Colonic mucosa (tissue), 4 donors: ENCODE data around the gene SVIL. TPM values are rescaled to one million over a fixed set of nuclear protein-coding genes. Genes with fewer than 3 reads are reported as not detected.

Experiments used
- DNase-seq: peaks from one replicate; pipeline ENCODE4 v3.0.0-alpha.2; 2020
- H3K27ac ChIP-seq: fragments of 200-600 bp; one replicate; pipeline ENCODE4 v1.8.0; 2021
- H3K27me3 ChIP-seq: fragments of 200-600 bp; one replicate; pipeline ENCODE4 v1.8.0; 2021
- H3K36me3 ChIP-seq: fragments of 200-600 bp; one replicate; pipeline ENCODE4 v1.8.0; 2021
- H3K4me1 ChIP-seq: fragments of 200-600 bp; one replicate; pipeline ENCODE4 v1.8.0; 2021; ENCODE audit warnings: mild to moderate bottlenecking
- H3K4me3 ChIP-seq: fragments of 200-600 bp; one replicate; pipeline ENCODE4 v1.8.0; 2021
- H3K9ac ChIP-seq, 2 donors: one replicate each; pipeline ENCODE4 v1.7.0; 2013; ENCODE audit warnings: control low read depth in 2 of 2, low read depth in 2 of 2, low read length in 2 of 2
- H3K9me3 ChIP-seq: fragments of 200-600 bp; one replicate; pipeline ENCODE4 v1.8.0; 2021
- intact Hi-C: fragments of 100-400 bp; cut with DNase I; formaldehyde crosslinking; loops from one replicate; pipeline ENCODE4 v1.14.1; 2022
- total RNA-seq, 2 donors: library from RNA; stranded (reverse); fragmentation: NEBNext Ultra II Directional in 1 of 2; extraction: Animal tissue kit (Norgen Biotek cat#: 25700) in 1 of 2; gene quantifications; one replicate each; pipeline ENCODE4 v1.2.1, GENCODE V29; 2021
- TF ChIP-seq, protein P1 (sequence below): fragments of 200-600 bp; IDR thresholded peaks from one replicate; pipeline ENCODE4 v1.8.0; 2022; ENCODE audit warnings: antibody characterized with exemption, mild to moderate bottlenecking
- donor health status: healthy.
- donor health status: DM: no; HTN: no; CAD: no.
- donor health status: DM: no; HTN: no; CAD: no.

The SVIL gene
- total RNA-seq, 2 donors from 2014 or later = 62.6 to 132 TPM

DNA sequence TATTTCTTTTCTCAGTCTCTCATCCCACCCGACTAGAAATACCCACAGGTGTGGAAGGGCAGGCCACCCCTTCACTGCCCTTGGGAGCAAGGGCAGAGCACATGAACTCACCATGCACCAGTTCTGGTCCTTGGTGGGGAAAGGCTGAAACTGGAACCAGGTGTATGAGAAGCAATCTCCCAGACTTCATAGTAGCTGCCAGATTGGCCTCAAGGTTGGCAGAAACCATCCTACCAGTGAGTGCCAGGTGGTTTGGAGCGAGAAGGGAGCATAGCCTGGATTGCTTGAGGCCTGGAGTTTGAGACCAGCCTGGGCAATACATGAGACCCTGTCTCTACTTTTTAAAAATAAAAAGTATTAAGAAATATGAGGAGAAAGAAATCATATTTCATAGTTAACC lies 207.1 kb downstream of the SVIL start:
- TF ChIP-seq, protein P1, sequence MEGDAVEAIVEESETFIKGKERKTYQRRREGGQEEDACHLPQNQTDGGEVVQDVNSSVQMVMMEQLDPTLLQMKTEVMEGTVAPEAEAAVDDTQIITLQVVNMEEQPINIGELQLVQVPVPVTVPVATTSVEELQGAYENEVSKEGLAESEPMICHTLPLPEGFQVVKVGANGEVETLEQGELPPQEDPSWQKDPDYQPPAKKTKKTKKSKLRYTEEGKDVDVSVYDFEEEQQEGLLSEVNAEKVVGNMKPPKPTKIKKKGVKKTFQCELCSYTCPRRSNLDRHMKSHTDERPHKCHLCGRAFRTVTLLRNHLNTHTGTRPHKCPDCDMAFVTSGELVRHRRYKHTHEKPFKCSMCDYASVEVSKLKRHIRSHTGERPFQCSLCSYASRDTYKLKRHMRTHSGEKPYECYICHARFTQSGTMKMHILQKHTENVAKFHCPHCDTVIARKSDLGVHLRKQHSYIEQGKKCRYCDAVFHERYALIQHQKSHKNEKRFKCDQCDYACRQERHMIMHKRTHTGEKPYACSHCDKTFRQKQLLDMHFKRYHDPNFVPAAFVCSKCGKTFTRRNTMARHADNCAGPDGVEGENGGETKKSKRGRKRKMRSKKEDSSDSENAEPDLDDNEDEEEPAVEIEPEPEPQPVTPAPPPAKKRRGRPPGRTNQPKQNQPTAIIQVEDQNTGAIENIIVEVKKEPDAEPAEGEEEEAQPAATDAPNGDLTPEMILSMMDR = no peak
- H3K4me3 ChIP-seq = no peak overlapping the region
- no peaks in the 10 kb centered on the region for H3K9me3 ChIP-seq
- no peak overlapping the region for H3K9ac ChIP-seq
- H3K27me3 ChIP-seq = no peaks in the 10 kb centered on the region
- no peaks in the 10 kb centered on the region for H3K36me3 ChIP-seq
- H3K27ac ChIP-seq = no peak overlapping the region
- no peak for DNase-seq
- H3K4me1 ChIP-seq = no peaks in the 10 kb centered on the region
- intact Hi-C loops = no loop called here

DNA sequence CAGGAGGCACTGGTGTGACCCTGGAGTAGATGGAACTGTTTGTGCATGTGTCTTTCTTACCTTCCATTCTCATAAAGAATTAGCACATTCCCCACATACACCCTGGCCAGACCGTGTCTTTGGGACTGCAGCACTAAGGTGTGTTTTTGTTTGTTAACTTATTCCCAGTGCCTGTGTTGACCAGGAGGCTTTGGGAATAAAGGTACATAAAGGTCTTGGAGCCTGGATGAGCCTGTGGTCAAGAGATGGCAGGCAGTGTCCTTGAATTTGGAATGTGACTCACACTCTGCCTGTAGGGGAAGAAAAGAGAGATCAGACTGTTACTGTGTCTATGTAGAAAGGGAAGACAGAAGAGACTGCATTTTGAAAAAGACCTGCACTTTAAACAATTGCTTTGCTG lies 208.4 kb downstream of the SVIL start:
- Histone ChIP-seq H3K4me1 (no peaks in the 10 kb centered on the region), H3K27ac (no peak overlapping the region), H3K36me3 (no peaks in the 10 kb centered on the region), H3K4me3 (no peak overlapping the region), H3K9ac (no peak overlapping the region), H3K27me3 (no peaks in the 10 kb centered on the region), H3K9me3 (no peaks in the 10 kb centered on the region)
- no peak for DNase-seq
- TF ChIP-seq, protein P1 = no peak
- intact Hi-C loops = no loop called here

DNA sequence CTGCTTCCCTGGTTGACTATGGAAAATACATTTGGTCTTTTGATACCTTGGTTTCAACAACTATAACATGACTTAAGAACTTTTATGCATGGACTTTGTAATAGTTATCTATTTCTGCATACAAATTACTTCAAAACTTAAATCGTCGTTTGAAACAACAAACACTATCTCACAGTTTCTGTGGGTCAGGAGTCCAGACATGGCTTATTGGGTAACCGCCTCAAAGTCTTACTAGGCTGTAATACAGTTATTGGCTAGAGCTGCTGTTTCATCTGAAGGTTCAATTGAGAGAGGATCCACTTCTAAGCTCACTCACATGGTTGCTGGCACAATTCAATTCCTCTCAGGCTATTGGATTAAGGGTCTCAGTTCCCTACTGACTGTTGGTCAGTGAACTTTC lies 210.8 kb downstream of the SVIL start:
- no peak for DNase-seq
- Histone ChIP-seq H3K4me3 (no peak overlapping the region), H3K27me3 (no peaks in the 10 kb centered on the region), H3K27ac (no peak overlapping the region), H3K9ac (no peak overlapping the region), H3K4me1 (no peaks in the 10 kb centered on the region), H3K36me3 (no peaks in the 10 kb centered on the region), H3K9me3 (no peaks in the 10 kb centered on the region)
- TF ChIP-seq, protein P1 = no peak
- intact Hi-C loops = no loop called here

DNA sequence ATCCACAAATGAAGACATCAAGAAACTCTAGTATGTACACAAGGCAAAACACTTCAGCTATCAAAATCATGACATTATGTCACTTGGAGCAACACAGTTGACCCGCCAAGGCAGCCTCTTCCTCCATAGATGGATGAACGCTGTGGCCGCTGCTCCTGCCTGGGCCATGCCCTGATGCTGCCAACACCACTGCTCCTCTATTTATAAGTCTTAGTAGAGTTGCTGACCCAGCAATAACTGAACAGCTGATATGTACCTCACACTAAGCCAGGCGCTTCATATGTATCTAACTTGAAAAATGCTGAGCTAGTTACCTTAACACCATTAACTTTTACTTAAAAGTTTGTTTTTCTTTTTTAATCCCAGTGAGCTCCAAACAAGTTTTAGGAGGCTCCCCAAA lies 214.0 kb downstream of the SVIL start:
- H3K4me3 ChIP-seq = no peak overlapping the region
- H3K9ac ChIP-seq = no peak overlapping the region
- TF ChIP-seq, protein P1 = no peak
- DNase-seq = no peak
- no peaks in the 10 kb centered on the region for H3K27me3 ChIP-seq
- H3K9me3 ChIP-seq = no peaks in the 10 kb centered on the region
- no peak overlapping the region for H3K27ac ChIP-seq
- no peaks in the 10 kb centered on the region for H3K36me3 ChIP-seq
- intact Hi-C loops = no loop called here
- H3K4me1 ChIP-seq = no peaks in the 10 kb centered on the region

DNA sequence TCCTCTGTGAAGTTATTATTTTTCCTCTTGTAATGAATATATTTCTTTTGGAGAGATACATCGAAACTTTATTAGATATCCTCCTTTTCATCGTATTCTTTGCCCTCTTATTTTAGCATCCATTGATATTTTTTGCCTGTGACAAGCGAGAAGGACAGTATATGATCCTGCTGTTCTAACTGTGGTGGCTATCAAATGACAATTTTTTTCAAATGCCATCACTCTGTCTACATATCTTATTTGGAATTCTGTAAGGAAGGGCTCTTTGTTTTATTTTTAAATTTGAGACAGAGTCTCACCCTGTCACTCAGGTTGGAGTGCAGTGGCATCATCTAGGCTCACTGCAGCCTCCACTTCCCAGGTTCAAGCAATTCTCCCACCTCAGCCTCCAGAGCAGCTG lies 217.4 kb downstream of the SVIL start:
- no peaks in the 10 kb centered on the region for H3K27me3 ChIP-seq
- H3K4me3 ChIP-seq = no peak overlapping the region
- intact Hi-C loops = no loop called here
- DNase-seq = no peak
- no peak overlapping the region for H3K27ac ChIP-seq
- H3K4me1 ChIP-seq = no peaks in the 10 kb centered on the region
- TF ChIP-seq, protein P1 = no peak
- no peak overlapping the region for H3K9ac ChIP-seq
- no peaks in the 10 kb centered on the region for H3K9me3 ChIP-seq
- H3K36me3 ChIP-seq = no peaks in the 10 kb centered on the region

DNA sequence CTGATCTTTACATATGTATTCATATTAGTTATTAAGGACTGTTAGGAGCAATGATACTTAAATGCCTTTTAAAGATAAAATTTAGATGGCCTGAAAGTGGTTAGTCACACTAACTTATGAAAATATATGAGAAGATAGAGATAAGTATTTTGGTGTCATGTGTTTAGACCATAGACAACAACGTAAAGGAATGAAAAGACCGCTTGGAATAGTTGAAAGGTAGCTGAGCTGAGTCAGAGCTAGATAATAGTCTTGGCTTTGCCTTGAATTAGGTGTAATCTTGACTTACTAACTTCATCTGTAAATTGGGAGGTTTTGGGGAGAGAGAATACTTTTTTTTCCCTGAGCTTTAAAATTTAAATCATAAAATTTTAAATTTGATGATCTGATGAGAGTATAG lies 218.9 kb downstream of the SVIL start:
- DNase-seq = no peak
- H3K9me3 ChIP-seq = no peaks in the 10 kb centered on the region
- intact Hi-C loops = no loop called here
- no peak overlapping the region for H3K4me3 ChIP-seq
- H3K9ac ChIP-seq = no peak overlapping the region
- no peak overlapping the region for H3K27ac ChIP-seq
- H3K4me1 ChIP-seq = no peaks in the 10 kb centered on the region
- H3K27me3 ChIP-seq = no peaks in the 10 kb centered on the region
- H3K36me3 ChIP-seq = no peaks in the 10 kb centered on the region
- TF ChIP-seq, protein P1 = no peak
